Endometrium (tissue), 2 donors: ENCODE results near the gene NRIP2.

ENCODE experiments used
- FAIRE-seq: peaks from 2 replicates; lab custom pipeline; 2012; peaks lifted over from hg19 to GRCh38; lab: Jason Lieb, UNC
- donor health status: control.
- donor health status: control.

NRIP2 gene

GRCh38 chr12:2845280-2845679 lies 10.4 kb upstream of the NRIP2 start:
- FAIRE-seq, result no peak

DNA sequence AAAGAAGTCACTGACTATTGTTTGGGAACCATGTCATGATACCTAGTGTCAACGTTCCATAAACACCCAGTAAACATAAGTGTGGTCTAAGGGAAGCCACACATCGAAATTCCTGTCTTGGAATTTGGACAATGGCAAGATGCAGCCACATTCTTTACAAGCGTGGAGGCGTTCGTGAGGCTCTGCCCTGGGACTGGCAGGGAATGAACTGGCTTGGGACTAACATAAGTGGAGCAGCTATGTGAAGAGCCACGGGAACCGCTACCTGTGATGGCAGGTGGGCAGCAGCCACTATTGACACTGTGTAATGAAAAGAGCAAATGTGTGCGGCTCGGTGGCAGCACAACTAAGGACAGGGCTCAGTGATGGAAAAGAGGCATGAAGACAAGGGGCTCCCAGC lies 10.0 kb upstream of the NRIP2 start:
- no peak for FAIRE-seq

DNA sequence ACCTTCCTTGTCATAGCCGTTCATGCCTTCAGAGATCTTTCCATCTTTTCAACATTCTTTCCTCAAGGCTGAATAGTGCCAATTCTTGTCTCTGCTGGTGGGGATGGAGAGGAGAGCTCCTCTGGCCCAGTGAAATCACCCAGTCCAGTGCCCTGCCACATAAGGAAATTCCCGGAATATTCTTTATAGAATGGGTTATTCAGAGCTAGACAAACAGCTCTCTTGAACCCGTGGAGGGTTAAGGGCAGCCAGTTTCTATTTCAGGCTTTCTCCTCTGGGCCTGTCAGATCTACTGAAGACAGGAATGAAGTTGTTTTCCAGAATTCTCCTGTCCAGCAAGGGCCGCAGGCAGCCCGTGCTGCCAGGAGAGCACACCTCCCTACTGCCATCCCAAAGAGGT lies 8.1 kb upstream of the NRIP2 start:
- FAIRE-seq, result no peak

DNA sequence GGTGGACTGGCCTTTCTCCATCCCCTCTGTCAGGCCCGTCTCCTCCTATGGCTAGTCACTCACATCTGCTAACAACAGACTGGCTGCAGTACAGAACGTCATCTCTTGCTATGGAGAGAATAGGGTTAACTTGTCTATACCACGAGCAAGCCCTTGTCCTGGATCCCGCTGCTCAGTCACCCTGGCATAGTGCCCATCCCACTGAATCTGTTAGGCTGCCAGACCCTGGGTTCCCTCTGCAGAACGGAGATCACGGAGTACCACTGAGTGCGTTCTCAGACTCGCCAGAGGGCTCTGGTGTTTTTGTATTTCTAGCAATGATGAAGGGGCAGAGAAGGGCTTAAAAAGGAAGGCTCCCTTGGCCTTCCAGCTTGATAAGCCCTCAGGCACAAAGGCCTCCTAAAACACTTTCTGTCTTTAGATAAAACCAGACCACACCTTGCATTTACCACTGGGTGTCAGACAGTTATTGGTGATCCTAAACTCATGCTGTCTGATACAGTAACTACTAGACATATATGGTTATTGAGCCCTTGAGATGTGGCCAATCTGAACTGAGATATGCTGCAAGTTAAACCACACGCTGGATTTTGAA lies 6.3 kb upstream of the NRIP2 start:
- FAIRE-seq, result no peak

DNA sequence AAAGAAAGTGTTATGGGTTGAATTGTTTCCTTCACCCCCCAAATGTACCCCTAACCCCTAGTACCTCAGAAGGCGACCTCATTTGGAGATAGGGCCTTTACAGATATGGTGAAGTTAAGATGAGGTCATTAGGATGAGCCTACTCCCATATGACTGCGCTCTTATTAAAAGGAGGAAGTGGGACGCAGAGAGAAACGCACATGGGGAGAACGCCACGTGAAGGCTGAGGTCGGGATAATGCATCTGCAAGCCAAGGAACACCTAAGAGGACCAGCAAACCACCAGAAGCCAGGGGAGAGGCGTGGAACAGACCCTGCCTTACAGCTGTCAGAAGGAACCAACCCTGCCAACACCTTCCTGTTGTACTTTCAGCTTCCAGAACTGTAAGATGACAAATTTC lies 1.7 kb upstream of the NRIP2 start:
- FAIRE-seq, result no peak

DNA sequence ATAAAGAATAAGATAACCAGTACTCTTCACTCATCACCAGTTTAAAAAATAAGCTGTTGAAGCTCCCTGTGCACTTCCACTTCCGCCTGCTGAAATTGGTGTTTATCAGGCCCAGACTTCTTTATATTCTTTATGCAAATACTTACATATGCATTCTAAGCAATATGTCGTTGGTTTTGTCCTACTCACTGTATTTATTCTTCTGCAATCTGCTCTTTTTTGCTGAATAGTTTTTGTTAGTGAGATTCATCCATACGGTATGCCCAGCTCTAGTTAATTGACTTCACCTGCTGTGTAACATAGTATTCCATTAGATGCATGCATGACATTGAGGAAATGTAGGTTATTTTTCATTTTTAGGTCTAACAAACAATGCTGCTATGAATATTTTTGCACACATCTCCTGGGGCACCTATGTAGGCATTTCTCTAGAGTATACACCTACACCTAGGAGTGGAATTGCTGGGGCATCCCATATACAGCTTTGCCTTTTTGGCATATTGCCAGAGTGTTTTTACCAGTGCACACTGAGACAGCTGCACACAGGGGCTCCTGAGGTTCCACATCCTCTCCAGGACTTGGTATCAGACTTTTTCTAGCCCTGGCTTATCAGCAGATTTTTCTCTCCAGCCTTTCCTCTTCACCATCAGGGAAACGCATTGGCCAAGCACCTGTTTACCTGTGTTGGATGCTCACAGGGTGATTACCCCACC lies 1.0 kb upstream of the NRIP2 start:
- FAIRE-seq, result no peak

DNA sequence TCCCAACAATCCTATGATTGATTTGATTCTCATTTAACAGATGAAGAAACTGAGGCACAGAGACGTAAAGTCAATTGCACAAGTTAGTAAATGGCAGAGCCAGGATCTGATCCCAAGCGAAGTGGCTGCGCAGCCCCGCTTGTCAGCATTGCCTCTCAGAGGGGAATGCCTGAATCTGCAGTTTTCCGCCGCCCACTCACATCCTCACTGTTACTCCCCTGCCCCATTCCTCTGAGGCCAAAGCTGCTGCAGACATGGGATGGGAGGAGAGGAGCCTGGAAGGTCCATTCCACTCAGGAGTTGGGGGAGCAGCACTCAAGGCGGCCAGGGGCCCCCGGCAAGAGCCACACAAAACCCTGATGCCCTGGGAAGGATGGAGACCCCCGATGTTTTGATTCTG lies 1.0 kb downstream of the NRIP2 start:
- no peak for FAIRE-seq

- no peak for FAIRE-seq
These were observed 1.5 kb downstream of the NRIP2 start for GRCh38 chr12:2833327-2833726.

DNA sequence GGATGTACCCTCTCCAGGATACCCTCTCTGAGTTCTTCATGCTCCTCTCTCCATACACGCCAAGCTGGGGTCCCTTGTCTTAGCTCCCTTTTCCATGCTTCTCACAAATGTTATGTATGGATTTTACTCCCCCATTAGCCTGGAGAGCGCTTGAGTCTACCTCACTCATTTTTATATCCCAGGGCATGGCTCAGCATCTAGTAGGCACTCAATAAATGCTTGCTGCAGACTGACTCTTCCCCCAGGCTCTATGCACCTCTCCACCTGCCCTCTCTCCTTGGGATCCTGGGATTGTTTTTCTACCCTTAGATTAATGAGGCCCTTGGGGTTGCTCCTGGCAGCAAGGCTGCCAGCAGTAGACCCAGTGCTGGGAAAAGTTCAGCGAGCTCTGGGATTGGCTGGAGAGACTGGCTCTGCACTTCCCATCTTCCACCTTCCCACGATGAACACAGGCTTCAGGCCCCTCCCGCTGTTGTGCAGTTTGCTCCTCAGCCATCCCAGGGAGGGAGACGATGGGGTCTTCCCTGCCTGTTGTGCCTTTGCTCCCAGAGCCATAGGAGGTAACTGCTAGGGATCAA lies 2.2 kb downstream of the NRIP2 start:
- no peak for FAIRE-seq

GRCh38 chr12:2829275-2829674 lies 5.6 kb downstream of the NRIP2 start:
- no peak for FAIRE-seq

GRCh38 chr12:2826721-2827515 lies 7.9 kb downstream of the NRIP2 start:
- no peak for FAIRE-seq

DNA sequence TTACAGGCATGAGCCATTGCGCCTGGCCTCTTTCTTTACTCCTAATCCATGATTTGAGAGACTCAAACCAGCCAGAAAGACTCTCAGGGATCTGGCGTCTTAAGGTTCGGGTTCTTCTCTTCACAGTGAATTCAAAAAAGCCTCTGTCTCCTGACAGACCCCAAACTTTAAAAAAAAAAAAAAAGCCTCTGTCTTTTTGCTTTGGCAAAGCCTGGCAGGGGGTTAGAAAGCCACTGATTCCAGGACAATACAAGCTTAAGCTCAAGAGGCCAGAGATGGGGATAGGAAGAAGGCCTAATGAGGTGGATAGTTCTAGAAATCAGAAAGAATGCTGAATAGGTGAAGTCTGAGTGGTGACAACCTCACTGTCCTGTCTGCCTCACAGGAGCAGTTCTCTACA lies 8.8 kb downstream of the NRIP2 start:
- no peak for FAIRE-seq

DNA sequence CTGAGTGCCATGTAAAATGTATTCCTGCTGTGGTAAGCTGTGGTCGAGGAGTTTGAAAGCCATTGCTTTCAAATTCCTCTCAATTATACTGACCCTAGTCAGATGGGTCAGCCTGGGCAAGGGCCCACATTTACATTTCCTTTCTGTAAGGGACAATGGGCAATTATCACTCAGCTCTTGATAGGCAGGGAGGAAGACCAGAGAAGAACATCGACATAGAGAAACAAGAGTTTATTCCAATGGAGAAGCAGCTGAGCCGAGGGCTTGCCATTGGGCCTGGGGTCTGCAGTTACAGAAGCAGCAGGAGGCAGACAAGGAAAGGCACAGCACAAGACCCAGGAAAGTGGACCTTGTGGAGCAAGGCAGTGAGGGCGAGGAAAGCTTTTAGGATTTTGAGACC lies 9.7 kb downstream of the NRIP2 start:
- no peak for FAIRE-seq

DNA sequence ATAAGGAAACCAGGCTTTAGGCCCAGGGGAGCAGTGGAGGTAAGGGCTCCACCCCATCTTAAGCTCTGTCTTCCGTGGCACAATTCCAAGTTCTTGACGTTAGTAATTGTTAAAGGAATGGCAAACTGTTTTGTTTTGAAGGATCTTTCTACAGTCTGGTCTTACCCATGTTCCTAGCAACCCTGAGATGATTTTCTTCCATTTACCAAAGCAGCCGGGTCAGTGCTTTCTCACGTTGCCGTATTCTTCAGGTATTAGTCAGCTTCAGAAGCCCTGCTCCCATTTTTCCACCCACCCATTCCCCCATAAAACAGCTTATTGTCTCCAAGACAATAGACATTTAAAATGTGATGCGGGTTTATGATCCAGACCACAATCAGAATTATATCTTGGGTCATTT lies 10.3 kb downstream of the NRIP2 start:
- no peak for FAIRE-seq

GRCh38 chr12:2823483-2823882 lies 11.4 kb downstream of the NRIP2 start:
- no peak for FAIRE-seq

GRCh38 chr12:2820432-2820831 lies 14.4 kb downstream of the NRIP2 start:
- FAIRE-seq, result no peak

DNA sequence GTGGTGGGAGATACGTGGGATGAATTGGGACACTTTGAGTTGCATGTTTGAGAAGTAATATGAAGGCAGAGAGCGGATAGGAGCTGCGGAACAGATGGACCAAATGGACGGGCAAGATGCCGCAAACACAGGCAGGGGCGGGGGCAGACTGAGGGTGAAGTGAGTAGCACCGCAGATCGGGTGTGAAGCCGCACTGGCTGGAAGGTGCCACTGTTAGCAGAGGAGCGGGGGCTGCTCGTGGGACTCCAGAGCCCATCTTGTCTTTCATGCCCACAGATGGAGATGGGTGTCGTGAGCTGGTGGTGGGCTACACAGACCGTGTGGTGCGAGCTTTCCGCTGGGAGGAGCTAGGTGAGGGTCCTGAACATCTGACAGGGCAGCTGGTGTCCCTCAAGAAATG lies 15.0 kb downstream of the NRIP2 start:
- FAIRE-seq, result no peak

DNA sequence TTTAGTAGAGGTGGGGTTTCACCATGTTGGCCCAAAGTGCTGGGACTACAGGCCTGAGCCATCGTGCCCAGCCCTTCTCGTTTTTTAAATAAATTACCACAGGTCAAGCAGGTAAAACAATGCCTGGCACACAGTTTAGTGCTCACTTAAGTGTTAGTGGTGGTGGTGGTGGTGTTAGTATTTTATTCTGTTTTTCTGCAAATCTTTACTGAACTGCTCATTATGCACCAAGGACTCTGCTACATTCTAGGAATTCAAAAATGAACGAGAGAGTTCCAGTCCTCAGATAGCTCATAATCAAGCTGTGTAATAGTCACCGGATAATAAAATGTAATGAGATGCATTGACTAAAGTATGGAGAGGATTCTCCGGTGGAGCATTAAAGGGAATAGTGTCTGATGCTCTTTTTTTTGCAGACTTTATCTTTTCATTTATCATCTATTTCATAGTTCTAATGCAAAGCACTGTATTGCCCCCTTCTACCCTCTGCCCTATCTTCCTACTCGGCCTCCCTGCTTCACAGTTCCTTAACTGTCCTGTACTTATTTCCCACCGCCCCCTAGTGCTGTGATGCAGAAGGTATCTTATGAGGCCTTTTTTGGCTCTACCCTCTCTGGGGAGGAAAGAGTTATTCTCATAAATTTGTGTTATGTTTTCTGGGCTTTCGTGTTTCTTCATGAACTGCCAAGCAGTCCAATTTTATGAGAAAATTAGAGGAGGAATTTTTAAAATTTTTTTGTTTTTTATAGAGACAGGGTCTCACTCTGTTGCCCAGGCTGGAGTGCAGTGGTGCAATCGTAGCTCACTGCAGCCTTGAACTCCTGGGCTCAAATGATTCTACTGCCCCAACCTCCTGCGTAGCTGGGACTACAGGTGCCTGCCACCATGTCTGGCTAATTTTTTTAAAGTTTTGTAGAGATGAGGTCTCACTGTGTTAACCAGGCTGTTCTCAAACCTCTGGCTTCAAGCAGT lies 21.3 kb downstream of the NRIP2 start:
- no peak for FAIRE-seq

DNA sequence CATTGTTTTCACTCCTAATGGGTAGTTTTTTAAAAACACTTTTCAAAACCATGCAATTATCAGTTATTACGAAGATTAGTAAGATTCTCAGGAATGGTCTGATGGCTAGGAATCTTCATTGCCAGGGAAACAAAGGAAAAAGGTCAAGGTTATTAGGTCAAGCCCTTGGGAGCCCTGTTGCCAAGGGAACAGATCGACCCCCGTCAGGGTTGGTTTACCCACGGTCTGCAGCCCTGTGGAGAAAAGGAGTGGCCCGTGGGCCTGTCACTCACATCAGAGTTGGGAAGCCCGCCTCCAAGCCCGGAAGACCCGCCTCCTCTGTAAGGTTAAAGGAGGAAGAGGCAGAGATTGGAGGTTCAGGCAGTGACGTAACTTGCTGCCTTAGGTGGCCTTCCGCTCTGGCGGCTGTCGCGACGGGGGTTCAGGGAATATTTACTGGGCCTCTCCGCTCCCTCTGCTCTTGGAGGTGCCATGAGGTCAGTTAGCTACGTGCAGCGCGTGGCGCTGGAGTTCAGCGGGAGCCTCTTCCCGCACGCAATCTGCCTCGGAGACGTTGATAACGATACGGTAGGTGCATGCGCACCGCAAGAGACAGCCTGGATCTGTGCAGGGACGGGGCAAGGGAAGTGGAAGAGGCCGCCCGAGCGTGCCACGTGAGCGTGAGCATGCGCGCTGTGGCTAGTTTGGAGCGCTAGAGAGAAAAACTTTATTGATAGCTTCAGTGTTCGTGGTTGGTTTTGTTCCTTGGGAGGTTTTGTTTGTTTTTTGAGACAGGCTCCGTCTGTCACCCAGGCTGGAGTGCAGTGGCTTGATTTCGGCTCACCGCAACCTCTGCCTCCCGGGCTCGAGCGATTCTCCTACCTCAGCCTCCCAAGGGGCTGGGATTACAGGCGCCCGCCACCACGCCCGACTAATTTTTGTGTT lies 22.3 kb downstream of the NRIP2 start, which contains the start of gene ITFG2:
Gene ITFG2 (plus strand): TSS at position 379 of the 924 bp plus-strand sequence. CDS start 93 bp downstream, at position 472.
- peak; percentile 94 for FAIRE-seq

DNA sequence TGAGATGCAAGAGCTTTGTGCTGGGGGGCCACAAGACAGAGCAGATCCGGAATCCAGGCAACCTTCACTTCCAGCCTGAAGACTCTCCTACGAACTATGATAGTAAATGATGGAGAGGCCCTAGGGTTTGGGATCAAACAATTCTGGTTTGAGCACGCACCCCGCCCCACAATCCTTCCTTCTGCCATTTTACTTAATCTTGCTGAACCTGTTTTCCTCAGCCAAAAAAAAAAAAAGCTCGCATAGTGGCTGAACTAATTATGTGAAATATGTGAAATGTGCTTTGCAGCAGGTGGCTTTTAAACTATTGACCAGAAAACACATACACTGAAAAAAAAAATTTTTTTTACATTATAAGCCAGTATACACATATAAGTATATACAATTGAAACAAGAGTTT lies 23.0 kb downstream of the NRIP2 start:
- FAIRE-seq, result no peak

DNA sequence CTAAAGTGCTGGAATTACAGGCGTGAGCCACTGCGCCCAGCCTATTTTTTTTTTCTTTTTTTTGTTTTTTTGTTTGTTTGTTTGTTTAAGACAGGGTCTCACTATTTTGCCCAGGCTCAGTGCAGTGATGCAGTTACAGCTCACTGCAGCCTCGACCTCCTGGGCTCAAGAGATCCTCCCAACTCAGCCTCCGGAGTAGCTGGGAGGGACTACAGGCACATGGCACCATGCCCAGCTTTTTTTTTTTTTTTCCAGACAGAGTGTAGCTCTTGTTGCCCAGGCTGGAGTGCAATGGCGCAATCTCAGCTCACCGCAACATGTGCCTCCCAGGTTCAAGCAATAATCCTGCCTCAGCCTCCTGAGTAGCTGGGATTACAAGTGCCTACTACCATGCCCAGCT lies 28.1 kb downstream of the NRIP2 start:
- FAIRE-seq, result no peak
